Osteocyte (in vitro differentiated cells): ENCODE results near the gene RALGPS2. TPM values are rescaled to one million over a fixed set of nuclear protein-coding genes. Genes with fewer than 3 reads are reported as not detected.

Experiments used
- DNase-seq: peaks from one replicate; pipeline ENCODE4 v3.0.0; 2021; ENCODE audit warnings: mixed read lengths; ENCODE audit not compliant: unreplicated experiment; ENCODE audit errors: extremely low spot score
- H3K27ac Mint-ChIP-seq: one replicate; pipeline ENCODE4 v1.8.0; 2021; ENCODE audit warnings: mild to moderate bottlenecking, mixed read lengths; ENCODE audit not compliant: unreplicated experiment
- H3K27me3 Mint-ChIP-seq: one replicate; pipeline ENCODE4 v1.8.0; 2021; ENCODE audit warnings: mixed read lengths; ENCODE audit not compliant: unreplicated experiment
- H3K36me3 Mint-ChIP-seq: one replicate; pipeline ENCODE4 v1.8.0; 2021; ENCODE audit warnings: mixed read lengths; ENCODE audit not compliant: unreplicated experiment
- H3K4me1 Mint-ChIP-seq: one replicate; pipeline ENCODE4 v1.8.0; 2021; ENCODE audit warnings: mixed read lengths; ENCODE audit not compliant: unreplicated experiment
- H3K4me3 Mint-ChIP-seq: one replicate; pipeline ENCODE4 v1.8.0; 2021; ENCODE audit warnings: mild to moderate bottlenecking, moderate library complexity, mixed read lengths; ENCODE audit not compliant: unreplicated experiment
- H3K9me3 Mint-ChIP-seq: one replicate; pipeline ENCODE4 v1.8.0; 2021; ENCODE audit warnings: mixed read lengths; ENCODE audit not compliant: unreplicated experiment
- CTCF ChIP-seq: fragments of 200-600 bp; sonication (generic); IDR thresholded peaks from 2 replicates; pipeline ENCODE4 v1.5.0; 2021; ENCODE audit warnings: antibody characterized with exemption, mild to moderate bottlenecking, moderate library complexity
- total RNA-seq: library from RNA; stranded (reverse); gene quantifications from 2 replicates; pipeline ENCODE4 v1.2.1, GENCODE V29; 2021

The RALGPS2 gene
- total RNA-seq, 1 donor from 2014 or later, result 6.5 TPM

GRCh38 chr1:178940068-178940765 is 215.2 kb downstream of the RALGPS2 start:
- no peak for TF ChIP-seq CTCF
- no peak for DNase-seq
- Mint-ChIP-seq H3K4me1 (peaks cover 14% of the 10 kb centered on the region), H3K27me3 (peaks cover 8% of the 10 kb centered on the region), H3K4me3 (no peak overlapping the region), H3K36me3 (no peaks in the 10 kb centered on the region), H3K27ac (no peak overlapping the region), H3K9me3 (no peaks in the 10 kb centered on the region)

- peak; percentile 65 for DNase-seq
- peaks cover 8% of the 10 kb centered on the region for H3K27me3 Mint-ChIP-seq
- no peak overlapping the region for H3K27ac Mint-ChIP-seq
- H3K36me3 Mint-ChIP-seq, result no peaks in the 10 kb centered on the region
- peaks cover 17% of the 10 kb centered on the region for H3K4me1 Mint-ChIP-seq
- no peak for TF ChIP-seq CTCF
- H3K4me3 Mint-ChIP-seq, result no peak overlapping the region
- no peaks in the 10 kb centered on the region for H3K9me3 Mint-ChIP-seq
Measured at GRCh38 chr1:178941261-178941689, 216.2 kb downstream of the RALGPS2 start.

- Mint-ChIP-seq H3K36me3 (no peaks in the 10 kb centered on the region), H3K27me3 (peaks cover 8% of the 10 kb centered on the region), H3K9me3 (no peaks in the 10 kb centered on the region), H3K27ac (no peak overlapping the region), H3K4me1 (peaks cover 17% of the 10 kb centered on the region), H3K4me3 (no peak overlapping the region)
- no peak for TF ChIP-seq CTCF
- DNase-seq, result no peak
Measured at GRCh38 chr1:178941849-178942248, 216.8 kb downstream of the RALGPS2 start.

- Mint-ChIP-seq H3K4me3 (no peak overlapping the region), H3K27ac (no peak overlapping the region), H3K27me3 (peaks cover 8% of the 10 kb centered on the region), H3K9me3 (no peaks in the 10 kb centered on the region), H3K36me3 (no peaks in the 10 kb centered on the region), H3K4me1 (peaks cover 15% of the 10 kb centered on the region)
- no peak for DNase-seq
- TF ChIP-seq CTCF, result no peak
Measured at GRCh38 chr1:178942285-178943198, 217.5 kb downstream of the RALGPS2 start.

GRCh38 chr1:178944729-178945128 is 219.7 kb downstream of the RALGPS2 start:
- TF ChIP-seq CTCF, result no peak
- Mint-ChIP-seq H3K4me1 (peaks cover 5% of the 10 kb centered on the region), H3K9me3 (no peaks in the 10 kb centered on the region)

More at GRCh38 chr1:178944729-178945128, 219.7 kb downstream of the RALGPS2 start:
- Mint-ChIP-seq H3K4me3 (no peak overlapping the region), H3K27ac (no peak overlapping the region), H3K27me3 (peaks cover 8% of the 10 kb centered on the region), H3K36me3 (no peaks in the 10 kb centered on the region)
- DNase-seq, result peak; percentile 5
